ENCODE results near the gene NASP.
"Not testable (repeated sequence)": the region's sequence is repeated elsewhere in the genome, so short reads cannot be mapped to it uniquely, and the experiment has no call there.

Gene NASP

GRCh38 chr1:45573231-45573804 is 10.5 kb upstream of the NASP start:
- no peak for DNase-seq

DNA sequence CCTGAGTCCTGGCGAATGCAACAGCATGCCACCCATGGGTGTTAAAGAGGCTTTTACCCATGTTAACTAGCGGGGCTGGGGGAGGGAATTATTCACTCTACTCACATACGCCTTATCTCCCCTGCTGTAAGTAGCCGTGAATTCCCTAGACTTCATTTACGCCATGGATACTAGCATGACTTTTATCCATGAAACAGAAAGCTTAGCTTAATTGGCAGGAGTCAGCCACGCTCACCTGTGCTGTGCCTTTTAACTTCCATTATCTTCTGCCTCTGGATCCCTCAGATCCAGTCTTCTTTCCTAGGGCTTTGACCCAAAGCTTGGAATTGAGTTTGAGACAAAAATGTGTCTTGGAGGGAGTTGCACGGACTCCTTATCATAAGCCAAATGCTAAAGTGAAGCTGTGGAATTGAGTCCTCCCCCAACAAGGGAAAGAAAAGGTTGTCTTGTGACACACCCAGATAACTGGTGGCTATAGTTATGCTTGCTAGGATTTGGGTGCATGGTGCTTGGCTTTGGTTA is 9.7 kb upstream of the NASP start:
- DNase-seq: no peak

- peak; percentile 92 for DNase-seq
Observed at GRCh38 chr1:45583264-45583665, 576 bp upstream of the NASP start.

DNA sequence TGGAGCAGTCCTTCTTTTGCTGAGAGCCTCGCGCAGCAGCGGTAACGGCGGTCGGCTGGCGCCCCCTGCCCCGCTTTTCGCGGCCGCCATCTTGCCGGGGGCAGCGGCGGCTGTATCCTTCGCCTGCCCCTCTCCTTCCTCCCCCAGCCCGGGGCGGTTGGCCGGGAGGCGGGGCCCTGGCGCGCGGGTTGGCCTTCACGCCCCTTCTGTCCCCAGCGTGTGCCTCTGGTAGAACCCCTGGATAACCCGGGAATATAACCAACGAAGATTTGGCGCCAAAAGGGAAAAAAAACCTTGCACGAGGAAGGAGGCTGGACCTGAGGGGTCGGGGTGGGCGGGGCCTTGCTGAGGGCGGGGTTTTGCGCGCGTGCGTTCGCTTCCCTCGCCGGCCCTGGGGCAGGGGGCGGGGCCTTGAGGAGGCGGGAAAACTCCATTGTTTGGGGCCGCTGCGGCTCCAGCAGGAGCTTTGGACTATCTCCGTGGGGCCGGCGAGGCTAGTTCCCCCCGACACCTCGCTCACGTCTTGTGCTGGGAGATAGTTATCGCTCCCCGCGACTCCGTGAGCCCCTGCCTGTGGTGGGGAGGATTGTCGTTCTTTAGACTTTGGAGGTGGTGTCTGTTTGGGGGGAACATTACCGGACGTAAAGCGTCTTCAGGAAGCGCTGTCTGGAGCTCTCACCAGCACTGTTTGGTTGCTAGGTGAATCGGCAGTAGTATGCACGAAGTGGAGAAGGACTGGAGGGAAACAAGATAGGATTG is 689 bp downstream of the NASP start:
- peak; percentile 85 for DNase-seq

GRCh38 chr1:45585110-45585426 is 1.2 kb downstream of the NASP start:
- DNase-seq: no peak

GRCh38 chr1:45585496-45586075 is 1.7 kb downstream of the NASP start:
- no peak for DNase-seq

GRCh38 chr1:45586769-45587168 is 2.9 kb downstream of the NASP start:
- DNase-seq: no peak

- no peak for DNase-seq
Observed at GRCh38 chr1:45589861-45590260, 6.0 kb downstream of the NASP start.

DNA sequence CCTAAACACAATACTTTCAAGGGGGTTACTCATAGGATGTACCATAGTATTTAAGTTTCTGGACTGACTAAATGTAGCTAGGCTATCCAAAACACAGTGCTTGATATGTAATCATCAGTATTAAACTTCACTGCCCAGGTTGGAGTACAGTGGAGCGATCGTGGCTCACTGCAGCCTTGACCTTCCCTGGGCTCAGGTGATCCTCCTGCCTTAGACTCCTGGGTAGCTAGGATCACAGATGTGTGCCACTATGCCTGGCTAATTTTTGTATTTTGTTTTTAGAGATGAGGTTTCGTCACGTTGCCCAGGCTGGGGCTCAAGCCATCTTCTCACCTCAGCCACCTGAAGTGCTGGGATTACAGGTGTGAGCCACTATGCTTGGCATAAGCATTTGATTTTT is 10.6 kb downstream of the NASP start:
- DNase-seq: no peak

DNA sequence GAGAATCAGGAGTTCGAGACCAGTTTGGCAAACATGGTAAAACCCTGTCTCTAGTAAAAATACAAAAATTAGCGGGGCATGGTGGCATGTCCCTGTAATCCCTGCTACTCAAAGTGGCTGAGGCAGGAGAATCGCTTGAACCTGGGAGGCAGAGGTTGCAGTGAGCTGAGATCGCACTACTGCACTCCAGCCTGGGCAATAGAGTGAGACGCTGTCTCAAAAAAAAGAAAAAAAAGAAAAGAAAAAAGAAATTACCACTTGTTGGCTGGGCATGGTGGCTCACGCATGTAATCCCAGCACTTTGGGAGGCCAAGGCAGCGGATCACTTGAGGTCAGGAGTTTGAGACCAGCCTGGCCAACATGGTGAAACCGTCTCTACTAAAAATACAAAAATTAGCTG is 12.9 kb downstream of the NASP start:
- not testable (repeated sequence) for DNase-seq

DNA sequence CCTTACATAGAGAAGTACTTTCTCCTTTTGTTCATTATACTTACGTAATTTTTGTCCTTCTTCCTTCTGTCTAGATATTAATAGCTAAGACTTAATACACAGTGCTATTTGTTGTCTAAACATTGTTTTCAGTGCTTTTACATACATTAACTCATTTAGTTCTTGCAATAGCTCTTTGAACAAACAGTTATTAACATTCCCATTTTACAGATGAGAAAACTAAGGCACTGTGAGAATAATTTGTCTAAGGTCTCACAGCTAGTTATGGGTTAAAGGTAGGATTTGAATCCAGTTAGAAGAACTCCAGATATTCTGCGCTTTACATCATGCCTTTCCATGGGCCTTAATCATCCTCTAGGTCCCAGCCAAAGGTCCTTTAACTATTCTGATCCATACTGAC is 20.4 kb downstream of the NASP start:
- DNase-seq: no peak

GRCh38 chr1:45607404-45608074 is 23.7 kb downstream of the NASP start:
- no peak for DNase-seq

- no peak for DNase-seq
Observed at GRCh38 chr1:45608175-45609156, 24.6 kb downstream of the NASP start.

DNA sequence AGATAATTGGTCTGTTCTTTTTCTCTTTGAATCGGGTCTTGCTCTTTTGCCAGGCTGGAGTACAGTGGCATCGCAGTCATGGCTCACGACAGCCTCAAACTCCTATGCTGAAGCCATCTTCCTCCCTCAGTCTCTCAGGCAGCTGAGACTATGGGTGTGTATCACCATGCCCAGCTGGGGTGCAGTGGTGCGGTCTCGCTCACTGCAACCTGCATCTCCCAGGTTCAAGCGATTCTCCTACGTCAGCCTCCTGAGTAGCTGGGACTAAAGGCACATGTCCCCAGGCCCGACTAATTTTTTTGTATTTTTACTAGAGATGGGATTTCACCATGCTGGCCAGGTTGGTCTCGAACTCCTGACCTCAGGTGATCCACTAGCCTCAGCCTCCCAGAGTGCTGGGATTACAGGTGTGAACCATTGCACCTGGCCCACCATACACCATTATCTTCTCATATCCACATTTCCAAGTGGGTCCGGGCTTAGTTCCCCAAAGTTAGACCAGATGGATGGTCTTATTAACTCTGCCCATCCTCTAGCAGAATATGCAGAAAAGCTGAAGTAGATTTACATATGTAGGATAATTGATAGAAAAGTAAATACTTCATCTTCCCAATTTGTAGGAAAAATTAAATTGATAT is 26.9 kb downstream of the NASP start:
- no peak for DNase-seq

DNA sequence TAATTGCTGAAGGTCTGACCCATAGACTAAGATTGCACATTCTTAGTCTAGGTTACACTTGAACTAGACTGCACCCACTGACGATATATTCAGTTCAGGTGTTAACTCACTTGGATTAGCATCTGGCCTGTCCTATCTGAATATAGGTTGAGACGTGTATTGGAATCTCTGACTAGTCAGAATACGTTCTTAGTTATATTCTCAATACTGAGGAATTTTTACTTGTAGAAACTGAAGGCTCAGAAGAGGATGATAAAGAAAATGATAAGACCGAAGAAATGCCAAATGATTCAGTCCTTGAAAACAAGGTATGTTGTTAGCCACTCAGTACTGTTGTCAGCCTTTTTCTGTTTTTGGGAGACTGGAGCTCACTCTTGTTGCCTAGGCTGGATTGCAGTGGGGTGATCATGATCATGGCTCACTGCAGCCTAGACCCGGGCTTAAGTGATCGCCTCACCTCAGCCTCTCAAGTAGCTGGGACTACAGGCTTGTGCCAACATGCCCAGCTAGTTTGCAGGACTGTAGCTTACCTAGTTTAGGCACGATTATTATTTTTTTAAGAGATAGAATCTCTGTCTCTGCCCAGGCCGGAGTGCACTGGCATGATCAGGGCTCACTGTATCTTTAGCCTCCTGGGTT is 29.2 kb downstream of the NASP start:
- DNase-seq: no peak

- DNase-seq: no peak
Observed at GRCh38 chr1:45615885-45616284, 32.0 kb downstream of the NASP start.

GRCh38 chr1:45617618-45618017 is 33.8 kb downstream of the NASP start:
- no peak for DNase-seq

GRCh38 chr1:45619149-45619921 is 35.5 kb downstream of the NASP start:
- no peak for DNase-seq

- no peak for DNase-seq
Observed at GRCh38 chr1:45620588-45621500, 37.0 kb downstream of the NASP start.

GRCh38 chr1:45621501-45621836 is 37.6 kb downstream of the NASP start:
- DNase-seq: no peak

Measured in activated CD4-positive, CD25-positive, alpha-beta regulatory T cell treated with anti-CD3 and anti-CD28 coated beads, Interleukin-2, amount 50 U/mL, for 72 hours (primary cell).